Nucleus accumbens (tissue), 56 donors: ENCODE data around the gene ADGRA1.

ENCODE experiments used
- DNase-seq, 56 donors: peaks; one replicate each; lab custom pipeline; 2025; lab: John Stamatoyannopoulos, UW

Gene ADGRA1

DNA sequence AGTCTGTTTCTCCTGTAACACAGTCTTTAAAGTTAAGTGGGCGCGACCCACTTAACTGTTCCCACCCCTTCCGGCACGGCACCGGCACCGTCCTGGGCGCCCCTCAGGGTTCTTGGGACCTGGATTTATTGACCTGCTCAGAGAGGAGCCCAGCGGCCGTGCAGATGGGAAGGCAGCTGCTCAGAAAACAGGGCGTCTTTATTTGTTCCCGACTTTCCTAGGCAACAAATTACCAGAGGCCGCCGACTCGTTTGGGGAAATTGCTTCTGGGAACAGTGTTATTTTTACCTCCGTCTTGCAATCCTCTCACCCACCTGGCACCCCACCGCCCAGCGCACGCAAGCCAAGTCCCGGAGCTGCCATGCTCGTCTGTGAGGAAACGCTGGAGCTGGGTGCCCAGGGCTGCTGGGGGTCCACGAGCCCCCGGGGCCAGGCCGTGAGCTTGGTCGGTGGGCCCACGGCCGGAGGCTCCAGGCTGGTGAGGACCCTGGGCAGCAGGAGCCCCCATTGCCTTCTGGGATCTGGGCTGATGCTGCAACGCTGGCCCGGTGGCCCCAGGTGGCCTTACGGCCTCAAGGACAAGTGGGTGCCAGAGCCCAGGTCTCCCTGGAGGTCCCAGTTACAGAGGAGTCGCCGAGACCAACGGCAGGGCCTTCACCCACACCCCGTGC, 14.9 kb upstream of the ADGRA1 start:
- peak in 6 of 56 donors; percentile 18 to 37 (median 26) for DNase-seq

DNA sequence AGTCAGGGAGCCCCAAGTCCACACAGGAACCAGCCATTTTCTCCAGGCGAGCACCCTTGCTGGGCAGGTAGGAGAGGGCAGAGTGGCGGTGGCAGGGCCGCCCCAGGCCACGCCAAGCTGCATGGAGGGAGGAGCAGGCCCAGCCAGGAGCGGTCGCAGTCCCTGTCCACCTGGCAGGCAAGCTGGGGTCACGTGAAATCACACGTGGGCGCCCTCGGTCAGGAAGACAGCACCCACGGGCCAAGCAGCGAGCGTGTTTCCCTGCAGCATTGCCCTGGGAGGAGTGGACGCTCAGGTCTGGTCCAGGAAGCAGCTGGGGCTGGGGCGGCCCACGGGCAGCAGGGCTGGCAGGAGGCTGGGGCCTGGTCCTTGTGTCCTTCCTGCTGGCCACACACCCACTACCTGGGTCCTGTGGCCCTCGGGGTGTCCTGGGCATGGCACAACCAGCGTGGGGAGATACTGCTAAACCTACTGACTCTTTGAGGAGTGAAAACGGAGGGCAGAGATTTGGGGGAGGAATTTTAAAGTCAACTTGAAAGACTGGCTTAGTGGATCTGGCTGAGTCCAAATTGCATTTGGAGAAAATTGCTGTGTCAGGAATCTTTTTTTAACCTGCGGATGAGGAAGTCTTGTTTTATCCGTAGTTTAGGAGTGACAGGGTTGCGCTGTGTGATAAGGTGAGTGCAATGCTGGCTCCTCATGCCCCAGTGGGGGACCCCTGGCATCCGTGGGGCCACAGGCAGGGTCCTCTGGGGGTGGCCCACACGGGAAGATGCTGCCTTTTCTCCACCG, 12.2 kb upstream of the ADGRA1 start:
- no peak for DNase-seq

DNA sequence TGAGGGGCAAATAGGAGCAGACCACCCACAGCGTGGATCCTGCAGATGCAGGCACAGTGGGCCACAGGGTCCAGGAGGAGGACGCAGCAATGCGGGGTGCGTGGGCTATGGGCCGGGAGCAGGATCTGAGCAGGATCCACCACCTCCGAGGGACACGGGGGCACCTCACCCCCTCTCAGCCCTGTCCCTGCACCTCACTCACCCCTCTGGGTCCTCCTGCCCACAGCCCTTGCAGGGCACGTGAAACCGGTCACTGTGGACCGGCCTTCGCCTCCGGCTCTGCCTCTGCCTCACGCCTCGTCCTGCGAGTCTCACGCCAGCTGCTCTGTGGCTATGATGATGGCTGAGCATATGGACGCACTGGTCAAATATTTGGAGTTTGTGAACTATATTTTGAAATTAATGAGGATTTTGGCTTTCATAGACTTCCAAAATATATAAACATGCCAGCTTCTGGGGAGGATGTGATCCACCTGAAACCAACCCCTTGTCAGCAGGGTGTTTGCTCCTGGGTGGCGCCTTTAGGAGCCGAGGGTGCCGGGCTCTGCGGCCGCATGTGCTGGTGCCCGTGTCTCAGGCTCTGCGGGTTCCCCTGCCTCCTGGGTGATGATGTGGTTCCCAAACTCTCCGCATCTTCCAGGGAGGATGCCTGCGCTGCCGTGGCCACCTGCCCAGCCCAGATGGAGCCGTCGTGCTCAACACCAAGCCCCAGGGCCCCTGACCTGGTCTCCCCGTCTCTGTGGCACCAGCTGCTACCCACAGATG, 11.3 kb upstream of the ADGRA1 start:
- DNase-seq: no peak

DNA sequence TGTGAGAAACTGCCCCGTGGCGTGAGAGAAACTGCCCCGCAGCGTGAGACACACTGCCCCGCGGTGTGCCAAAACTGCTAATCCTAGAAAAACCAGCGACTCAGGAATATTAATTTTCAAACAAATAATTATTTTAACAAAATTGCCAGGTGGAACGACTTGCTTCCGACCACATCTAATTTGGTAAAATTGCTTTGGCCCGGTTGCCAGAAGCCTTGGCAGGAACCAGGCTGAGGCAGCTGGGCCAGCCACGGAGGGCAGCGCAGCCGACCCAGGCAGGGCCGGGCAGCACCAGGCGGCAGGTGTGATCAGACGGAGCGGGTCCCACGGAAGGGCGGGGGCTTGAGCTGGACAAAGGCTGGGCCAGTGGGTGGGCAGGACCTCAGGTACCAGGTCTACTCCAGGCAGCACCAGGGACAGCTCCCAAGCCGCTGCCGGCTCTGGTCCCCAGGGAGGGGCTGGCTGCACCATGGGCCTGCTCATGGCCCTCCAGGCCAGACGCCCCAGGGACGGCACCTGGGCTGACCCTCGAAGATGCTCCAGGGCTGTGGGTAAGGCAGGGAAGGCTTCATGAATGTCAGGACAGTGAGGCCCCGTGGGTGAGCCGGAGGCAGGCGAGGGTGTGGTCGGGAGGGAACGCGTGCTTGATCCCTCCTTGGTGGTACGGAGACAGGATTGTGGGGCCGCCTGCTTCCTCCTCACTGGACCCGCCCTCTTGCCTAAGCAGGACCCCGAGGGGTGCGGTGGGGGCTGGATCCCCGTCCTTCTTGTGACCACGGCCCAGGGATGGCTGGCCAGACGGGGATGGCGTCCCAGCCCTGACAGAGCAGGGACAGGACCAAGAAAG, 7.7 kb upstream of the ADGRA1 start:
- no peak for DNase-seq

DNA sequence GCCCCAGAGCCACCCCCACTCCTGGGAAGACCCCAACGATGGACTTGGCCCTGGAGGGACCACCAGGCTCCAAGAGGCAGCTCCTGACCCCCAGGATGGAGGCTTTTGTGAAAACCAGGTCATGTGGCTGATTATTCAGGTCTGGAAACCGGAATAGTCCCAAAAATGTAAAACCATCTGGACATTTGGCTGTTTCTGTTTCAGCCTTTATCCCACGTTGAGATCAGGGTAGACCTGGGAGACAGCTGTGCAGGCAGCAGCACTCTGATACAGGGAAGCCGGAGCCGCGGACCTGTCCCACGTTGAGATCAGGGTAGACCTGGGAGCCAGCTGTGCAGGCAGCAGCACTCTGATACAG, 7.1 kb upstream of the ADGRA1 start:
- no peak for DNase-seq

DNA sequence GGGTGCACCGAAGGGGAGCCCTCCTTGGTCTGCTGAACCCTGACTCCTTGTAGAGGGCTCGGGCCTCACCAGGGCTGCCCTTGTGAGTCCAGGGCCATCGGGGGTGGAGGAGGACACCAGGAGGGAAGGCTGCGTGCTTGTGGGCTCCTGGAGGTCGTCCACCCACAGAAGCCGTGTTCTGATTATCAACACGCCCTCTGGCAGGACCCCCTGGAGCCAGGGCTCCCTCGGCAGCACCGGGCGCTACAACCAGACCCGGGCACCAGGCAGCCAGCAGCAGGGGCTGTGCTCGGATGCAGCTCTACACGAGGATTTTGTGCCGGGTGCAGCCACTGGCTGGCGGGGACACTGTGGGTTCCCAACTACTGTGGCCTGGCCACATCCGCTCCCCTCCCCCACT, 6.1 kb upstream of the ADGRA1 start:
- no peak for DNase-seq

DNA sequence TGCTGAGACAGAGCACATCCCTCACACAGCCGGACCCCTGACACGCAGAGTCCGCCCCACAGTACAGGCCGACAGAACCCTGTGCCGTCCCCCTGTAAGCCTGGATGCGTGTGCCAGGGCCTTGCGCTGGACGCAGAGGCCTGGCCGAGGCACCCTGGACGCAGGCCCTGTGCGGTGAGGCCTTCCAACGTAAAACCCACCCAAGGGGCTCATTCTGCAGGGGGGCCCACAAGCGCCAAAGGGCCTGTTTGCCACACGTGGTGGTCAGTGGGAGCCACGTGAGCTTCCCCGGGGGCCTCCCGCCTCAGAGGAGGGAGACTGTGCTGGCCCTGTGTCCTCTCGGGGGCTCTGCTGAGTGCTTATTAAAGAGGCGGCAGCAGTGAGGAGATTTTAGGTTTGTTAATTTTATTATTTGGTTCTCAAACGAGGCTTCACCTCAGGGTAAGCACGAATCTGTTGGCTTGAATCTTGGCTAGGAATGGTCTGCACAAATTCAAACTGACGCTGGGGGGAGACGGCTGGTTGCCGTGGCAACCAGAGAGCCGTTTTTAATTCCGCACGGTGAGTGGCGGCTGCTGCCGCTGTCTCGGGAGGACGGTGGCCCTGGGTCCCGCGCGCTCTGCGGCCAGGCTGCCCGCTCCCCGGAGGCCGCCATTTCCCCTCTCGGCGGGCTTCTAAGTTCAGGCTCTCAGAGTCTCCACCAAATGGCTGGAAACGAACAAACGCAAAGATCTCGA, 4.9 kb upstream of the ADGRA1 start:
- peak in 9 of 56 donors; percentile 9 to 46 (median 27) for DNase-seq

DNA sequence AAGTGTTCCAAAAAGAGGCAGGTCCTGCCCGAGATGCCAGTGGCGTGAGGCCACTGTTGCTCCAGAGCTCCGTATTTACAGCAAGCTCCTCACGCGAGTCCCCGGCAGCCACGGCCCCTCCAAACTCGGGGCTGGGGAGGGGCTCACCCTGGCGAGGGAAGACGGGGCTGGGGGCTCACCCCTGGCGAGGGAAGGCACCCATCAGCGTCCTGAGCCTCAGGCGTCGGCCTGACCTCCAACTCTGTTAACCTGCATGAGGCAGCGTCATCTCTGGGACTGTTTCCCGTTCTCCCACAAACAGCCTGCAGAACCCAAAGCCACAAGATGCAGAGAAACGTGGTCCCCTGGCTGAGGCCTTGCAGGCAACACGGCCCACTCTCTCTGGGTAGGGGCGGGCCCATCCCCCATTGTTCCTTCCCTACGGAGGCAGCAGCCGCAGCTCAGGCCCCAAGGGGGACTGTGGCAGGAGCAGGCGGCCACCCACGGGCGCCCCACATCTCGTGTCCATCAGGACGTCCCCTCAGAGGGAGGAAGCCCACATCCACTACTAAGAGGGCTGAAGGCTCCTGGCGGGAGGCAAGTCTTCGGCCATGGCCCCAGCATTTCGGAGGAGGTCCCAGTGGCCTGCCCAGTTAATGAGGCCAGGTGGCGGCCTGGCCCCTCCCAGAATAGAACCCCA, 4.2 kb upstream of the ADGRA1 start:
- DNase-seq: no peak

DNA sequence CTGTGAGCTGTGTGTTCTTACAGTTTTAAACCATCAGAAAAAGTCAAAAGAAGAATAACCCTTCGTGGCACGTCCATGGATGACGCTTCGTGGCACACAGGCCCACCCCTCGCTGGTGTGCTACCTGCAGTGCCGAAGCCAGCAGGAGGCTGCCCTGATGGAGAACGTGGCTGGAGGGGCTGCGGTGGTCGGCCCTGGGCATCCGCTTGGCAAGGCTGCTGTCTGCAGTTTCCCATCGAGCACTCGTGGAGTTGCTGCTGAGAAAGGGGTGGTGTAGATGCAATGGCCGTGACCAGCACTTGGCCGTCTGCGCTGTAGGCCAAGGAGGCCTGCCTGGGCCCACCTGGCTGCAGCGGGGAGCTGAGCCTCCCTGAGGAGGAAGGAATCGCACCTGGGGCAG, 3.2 kb upstream of the ADGRA1 start:
- DNase-seq: no peak

DNA sequence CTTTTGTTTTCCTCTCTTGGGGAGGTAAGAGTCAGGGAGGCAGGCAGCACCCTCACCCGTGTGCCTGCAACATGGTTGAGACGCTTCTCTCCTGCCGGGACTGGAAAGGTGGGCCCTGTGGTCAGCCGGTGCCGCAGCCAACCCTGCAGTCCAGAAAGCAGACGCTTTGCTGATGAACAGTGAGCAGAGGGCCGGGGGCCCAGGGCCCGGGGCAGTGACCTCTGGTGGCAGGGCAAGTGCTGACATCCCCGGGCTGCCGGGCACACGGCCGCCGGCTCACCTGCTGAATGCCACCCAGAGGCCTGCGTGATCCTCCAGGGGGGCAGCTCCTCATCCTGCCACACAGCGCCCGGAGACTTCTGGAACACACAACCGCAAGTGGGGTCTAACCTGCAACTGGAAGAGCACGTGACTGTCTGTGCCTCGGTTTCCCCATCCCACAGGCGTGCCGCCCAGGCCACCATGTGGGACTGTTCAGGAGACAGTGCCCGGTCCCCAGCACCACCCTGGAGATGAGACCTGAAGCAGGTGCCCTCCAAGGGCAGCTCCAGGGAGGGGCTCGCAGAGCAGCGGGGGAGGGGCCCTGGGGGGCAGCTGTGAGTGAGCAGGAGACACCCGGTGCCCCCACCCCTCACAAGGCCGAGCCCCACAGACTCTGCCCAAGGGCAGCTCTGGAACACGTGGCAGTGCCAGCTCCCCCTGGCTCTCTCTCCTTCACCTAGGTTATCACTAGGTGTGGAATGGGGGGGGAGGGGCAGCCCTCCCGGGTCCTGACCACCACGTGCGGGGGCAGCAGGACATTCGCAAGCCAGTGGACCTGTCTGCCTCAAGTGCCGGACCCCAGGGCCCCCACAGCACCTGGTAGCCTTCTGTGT, 2.2 kb upstream of the ADGRA1 start:
- no peak for DNase-seq

DNA sequence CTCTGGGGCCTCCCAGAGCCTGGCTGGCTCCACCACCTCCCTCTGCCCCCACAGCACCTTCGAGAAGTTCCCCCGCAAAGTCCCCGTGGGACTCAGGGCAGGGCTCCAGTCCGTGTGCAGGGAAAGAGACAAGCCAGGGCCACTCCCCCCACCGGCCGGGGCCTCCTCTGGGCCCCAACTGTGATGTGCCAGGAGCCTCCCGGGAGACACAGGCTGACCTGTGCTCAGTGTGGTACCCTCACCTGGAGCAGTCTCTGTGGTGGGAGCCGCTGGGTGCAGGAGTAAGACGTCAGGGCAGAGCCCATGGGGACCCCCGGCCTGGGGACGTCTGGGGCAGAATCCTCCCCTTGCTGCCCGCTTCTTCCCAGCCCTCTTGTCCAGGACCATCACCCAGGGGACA, 1.5 kb upstream of the ADGRA1 start:
- DNase-seq: no peak

DNA sequence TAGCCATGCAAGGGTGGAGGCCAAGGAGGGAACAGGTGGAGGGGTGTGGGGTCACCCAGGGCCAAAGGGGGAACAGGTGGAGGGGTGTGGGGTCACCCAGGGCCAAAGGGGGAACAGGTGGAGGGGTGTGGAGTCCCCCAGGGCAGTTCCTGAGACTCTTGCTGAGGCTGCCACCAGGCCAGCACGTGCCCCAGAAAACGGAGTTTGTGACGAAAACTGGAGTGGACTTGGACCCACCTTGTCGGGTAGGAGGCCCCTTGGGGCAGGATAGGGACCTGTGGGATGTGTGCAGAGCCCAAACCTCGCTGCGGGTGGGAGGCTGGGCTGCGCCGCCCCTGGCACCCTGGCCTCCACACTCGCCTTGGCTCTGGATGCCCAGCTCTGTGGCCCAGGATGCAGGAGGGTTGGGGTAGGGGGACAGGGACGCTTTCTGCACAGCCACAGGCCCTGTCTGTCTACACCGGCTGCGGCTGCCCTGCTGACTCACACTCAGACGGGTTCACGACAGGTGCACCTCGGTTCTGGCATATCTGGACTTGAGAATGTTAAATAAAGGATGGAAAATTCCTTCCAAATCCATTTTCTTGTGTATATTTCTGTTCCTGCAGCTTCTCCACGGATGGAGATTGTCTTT, 562 bp upstream of the ADGRA1 start:
- peak in 1 of 56 donors; percentile 51 for DNase-seq

DNA sequence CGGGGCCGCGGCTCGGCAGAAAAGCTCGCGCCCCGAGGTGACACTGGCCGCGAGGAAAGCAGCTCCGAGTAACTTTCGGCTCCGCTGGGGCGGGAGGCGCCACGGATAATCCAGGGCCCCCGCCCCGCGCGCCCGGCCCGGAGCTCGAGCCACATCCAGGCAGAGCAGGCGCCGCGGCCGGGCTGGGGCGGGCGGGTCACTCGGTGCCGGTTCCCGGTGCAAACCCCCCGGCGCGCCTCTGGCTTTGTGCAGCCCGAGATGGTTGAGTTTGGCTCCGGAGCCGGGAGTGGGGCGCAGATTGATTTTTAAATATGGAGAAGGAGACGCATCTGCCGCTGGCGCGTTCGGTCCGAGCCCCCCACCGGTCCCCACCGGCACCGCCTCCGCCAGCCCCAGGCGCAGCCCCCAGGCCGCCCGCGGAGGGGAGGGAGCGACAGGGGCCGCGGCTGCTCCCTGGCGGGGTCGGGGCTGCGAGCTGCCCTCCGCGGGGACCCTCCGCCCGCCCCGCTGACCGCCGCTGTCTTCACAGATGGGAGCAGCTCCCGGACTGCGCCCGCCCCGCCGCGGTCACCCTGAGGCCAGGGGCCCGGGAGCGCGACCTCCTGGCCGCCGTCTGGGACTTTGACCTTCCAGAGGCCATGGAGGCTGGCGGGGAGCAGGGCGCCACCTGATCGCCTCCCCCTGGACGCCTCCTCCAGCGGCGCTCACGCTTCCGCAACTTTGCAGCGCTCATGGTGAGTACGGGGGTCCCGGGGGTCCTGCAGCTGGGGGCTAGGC, 643 bp downstream of the ADGRA1 start:
- peak in 1 of 56 donors; percentile 44 for DNase-seq

DNA sequence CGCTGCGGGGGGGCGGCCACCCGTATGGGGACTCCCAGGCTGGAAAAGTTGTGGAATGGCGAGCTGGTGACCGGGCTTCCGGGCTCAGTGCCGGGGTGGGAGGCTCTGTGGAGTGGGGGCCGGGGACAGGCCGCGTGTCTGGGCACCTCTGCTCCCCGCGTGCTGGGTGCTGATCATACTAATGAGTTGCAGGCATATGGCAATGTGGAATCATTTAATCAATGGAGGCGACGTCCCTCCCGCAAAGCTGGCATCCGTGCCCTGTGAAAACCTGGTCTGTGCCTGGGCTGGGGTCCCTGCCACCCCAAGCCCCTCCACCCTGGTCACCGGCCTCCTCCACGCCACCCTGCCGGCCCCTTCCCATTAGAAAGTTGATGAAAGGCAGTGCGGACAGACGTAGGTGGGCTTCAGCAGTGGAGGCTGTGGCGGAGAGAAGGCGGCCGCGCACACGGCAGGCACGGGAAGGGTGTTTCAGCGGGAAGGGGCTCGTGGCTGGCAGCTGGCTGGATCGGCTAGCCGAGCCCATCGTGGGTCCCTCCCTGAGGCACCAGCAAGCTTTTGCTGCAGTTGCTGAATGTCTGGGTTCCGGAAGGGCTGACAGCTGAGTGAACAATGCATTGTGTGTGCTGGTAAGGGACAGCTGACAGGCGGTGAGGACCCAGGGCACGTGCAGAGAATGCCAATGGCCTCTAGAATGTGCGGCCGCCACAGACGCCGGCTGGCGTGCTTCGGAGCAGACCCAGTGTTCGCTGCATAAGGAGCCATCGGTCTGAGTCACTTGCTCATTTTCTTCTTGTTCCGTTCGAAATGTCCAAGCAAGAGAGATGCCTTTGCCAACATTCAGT, 1.5 kb downstream of the ADGRA1 start:
- peak in 54 of 56 donors; percentile 17 to 94 (median 80) for DNase-seq

DNA sequence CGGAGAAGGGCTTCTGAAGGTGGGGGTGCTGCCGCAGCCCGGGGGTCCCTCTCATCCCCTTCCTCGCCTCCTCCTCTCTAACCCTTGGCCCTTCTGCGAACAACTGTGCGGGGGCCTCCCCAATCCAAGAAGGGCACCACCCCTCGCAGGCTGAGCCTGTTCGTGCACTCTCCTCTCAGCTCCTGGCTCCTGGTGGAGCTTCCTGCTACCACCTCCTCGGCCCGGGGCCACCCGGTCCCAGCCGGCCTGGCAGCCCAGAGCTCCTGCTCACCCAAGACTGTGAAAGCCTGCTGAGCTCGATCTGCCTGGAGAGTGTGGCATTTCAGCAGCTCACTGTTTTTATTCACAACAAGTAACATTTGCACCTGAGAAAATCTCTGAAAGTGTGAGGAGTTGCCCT, 2.4 kb downstream of the ADGRA1 start:
- DNase-seq: no peak

DNA sequence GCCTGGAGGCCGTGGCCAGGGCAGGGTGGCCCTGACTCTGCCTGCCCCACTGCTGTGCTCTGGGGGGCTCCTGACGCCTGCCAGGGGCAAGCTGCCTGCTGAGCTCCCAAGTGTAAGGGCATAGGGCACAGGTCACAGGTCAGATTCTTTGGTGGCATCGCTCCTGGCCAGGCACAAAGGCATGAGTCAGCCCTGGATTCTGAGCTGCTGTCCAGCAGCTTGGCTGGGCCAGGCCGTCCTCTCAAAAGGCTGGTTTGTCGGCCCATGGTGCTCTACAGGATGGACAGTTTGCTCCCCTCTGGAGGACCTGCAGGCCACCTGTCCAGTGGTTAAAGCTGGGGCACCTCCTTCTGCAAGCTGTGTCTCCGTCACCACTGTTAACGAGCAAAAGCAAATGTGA, 2.9 kb downstream of the ADGRA1 start:
- no peak for DNase-seq
